Measurements from ENCODE around the gene KLF1. TPM values are rescaled to one million over a fixed set of nuclear protein-coding genes. Genes with fewer than 3 reads are reported as not detected.

Gene KLF1
- total RNA-seq, 1 experiment from 2014 or later, result 0.30 TPM

DNA sequence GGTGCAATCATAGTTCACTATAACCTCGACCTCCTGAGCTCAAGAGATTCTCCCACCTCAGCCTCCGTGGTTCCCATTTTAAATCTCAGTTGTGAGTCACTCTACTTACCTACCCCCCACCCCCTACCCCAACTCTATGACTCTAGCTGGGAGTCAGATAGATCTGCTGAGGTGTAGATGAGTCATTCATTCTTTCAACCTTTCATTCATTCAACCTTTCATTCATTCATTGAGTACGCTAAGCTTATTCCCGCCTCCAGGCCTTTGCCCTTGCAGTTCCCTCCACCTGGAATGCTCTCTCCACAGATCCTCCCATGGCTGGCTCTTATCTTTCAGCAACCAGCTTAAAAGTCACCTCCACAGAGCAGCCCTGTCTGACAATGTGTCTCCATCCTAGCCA lies 49.8 kb downstream of the KLF1 start:
- intact Hi-C loops (cut with micrococcal nuclease; ENCODE audit: unreplicated experiment), result no loop called here
- TF ChIP-seq, protein P1, sequence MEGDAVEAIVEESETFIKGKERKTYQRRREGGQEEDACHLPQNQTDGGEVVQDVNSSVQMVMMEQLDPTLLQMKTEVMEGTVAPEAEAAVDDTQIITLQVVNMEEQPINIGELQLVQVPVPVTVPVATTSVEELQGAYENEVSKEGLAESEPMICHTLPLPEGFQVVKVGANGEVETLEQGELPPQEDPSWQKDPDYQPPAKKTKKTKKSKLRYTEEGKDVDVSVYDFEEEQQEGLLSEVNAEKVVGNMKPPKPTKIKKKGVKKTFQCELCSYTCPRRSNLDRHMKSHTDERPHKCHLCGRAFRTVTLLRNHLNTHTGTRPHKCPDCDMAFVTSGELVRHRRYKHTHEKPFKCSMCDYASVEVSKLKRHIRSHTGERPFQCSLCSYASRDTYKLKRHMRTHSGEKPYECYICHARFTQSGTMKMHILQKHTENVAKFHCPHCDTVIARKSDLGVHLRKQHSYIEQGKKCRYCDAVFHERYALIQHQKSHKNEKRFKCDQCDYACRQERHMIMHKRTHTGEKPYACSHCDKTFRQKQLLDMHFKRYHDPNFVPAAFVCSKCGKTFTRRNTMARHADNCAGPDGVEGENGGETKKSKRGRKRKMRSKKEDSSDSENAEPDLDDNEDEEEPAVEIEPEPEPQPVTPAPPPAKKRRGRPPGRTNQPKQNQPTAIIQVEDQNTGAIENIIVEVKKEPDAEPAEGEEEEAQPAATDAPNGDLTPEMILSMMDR (conservative IDR thresholded peaks at IDR 0.05; ENCODE audit: low read depth, low read length), result no peak
- TF ChIP-seq EZH2 (IDR thresholded peaks at IDR 0.05; ENCODE audit: borderline replicate concordance, low read depth, low read length, poor library complexity, severe bottlenecking), result no peak
- Histone ChIP-seq H3K27me3 (replicated peaks; ENCODE audit: insufficient read depth, low read depth, low read length, poor library complexity) (no peaks in the 10 kb centered on the region), H3K9me3 (ENCODE audit: low read depth, low read length, poor library complexity, severe bottlenecking) (no peaks in the 10 kb centered on the region), H3K36me3 (ENCODE audit: insufficient read depth, low read length, poor library complexity, severe bottlenecking) (no peaks in the 10 kb centered on the region), H3K4me3 (ENCODE audit: low read depth, low read length, poor library complexity, severe bottlenecking) (no peak overlapping the region), H3K4me1 (ENCODE audit: insufficient read depth, low read length, poor library complexity, severe bottlenecking) (peaks cover 27% of the 10 kb centered on the region), H3K27ac (ENCODE audit: low read depth, low read length, poor library complexity, severe bottlenecking) (no peak overlapping the region)
- no peak for DNase-seq (ENCODE audit: low spot score)
- POLR2A ChIA-PET (ENCODE audit: low non-redundant PET), result no interaction called here
- BruUV-seq (replicated peaks), result no TSS peak
- CTCF ChIA-PET, result interaction anchor here (0.7 kb wide), 1 partner anchor 10 kb away, joined by 6 read pairs; no protein-coding TSS in a partner anchor

DNA sequence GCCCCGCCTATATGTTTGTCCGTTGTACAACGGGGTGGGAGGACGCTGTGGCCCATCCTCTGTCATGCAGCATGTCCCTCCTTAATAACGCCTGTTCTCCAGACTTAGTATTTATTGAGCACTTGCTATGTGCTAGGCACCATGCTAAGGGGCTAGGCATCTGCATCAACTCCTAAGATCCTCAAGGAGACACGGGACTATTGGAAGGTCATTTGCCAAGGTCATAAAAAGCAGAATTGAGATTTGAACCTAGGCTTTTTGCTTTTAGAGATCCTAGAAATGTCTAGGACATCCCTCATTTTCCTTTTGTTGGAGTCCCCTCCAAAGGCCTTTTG lies 50.5 kb downstream of the KLF1 start:
- Histone ChIP-seq H3K9me3 (ENCODE audit: low read depth, low read length, poor library complexity, severe bottlenecking) (no peaks in the 10 kb centered on the region), H3K4me3 (ENCODE audit: low read depth, low read length, poor library complexity, severe bottlenecking) (no peak overlapping the region), H3K27me3 (replicated peaks; ENCODE audit: insufficient read depth, low read depth, low read length, poor library complexity) (no peaks in the 10 kb centered on the region), H3K36me3 (ENCODE audit: insufficient read depth, low read length, poor library complexity, severe bottlenecking) (no peaks in the 10 kb centered on the region), H3K4me1 (ENCODE audit: insufficient read depth, low read length, poor library complexity, severe bottlenecking) (peaks cover 27% of the 10 kb centered on the region), H3K27ac (ENCODE audit: low read depth, low read length, poor library complexity, severe bottlenecking) (no peak overlapping the region)
- no peak for TF ChIP-seq EZH2 (IDR thresholded peaks at IDR 0.05; ENCODE audit: borderline replicate concordance, low read depth, low read length, poor library complexity, severe bottlenecking)
- TF ChIP-seq, protein P1 (conservative IDR thresholded peaks at IDR 0.05; ENCODE audit: low read depth, low read length), result no peak
- ChIA-PET CTCF (no interaction called here), POLR2A (ENCODE audit: low non-redundant PET) (no interaction called here)
- DNase-seq (ENCODE audit: low spot score), result no peak
- BruUV-seq (replicated peaks), result no TSS peak
- intact Hi-C loops (cut with micrococcal nuclease; ENCODE audit: unreplicated experiment), result no loop called here

DNA sequence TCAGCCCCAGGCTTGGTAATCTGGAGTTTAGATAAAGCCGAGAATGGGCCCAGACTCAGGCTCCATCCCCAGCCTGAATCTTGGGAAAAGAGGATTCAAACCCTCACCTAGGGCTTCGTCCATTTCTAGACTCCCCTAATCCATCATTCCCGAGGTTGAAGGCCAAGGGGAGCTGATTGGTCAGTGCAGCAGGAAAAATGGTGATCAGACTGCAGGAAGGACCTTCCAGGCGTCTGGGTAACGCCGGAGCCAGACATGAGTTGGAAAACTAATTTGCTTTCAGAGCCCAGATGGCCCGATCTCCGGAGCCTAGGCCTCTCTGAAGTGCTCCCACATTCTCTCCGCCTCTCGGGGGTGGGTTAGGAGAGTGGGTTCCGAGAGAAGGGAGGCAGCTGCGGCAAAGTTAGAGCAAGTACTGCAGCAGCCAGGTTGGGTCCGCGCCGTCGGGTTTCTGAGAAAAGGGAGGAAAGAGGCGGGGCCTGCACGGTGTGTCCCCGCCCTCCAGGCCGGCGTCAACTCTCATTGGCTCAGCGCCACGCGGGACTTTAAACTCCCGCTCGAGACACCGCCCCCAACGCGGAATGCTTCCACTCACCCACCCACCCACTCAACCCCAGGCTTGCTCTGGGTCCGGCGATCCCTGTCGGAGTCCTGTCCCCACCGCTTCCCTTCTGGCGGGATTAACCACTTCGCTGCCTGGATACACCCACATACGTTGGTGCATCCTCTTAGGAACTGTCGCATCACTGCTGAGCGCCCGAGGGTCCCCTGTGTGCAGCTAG lies 51.8 kb downstream of the KLF1 start:
- ChIA-PET CTCF (interaction anchor here (1.1 kb wide), 1 partner anchor 12 kb away, joined by 5 read pairs; no protein-coding TSS in a partner anchor), POLR2A (ENCODE audit: low non-redundant PET) (no interaction called here)
- Histone ChIP-seq H3K27ac (ENCODE audit: low read depth, low read length, poor library complexity, severe bottlenecking) (no peak overlapping the region), H3K27me3 (replicated peaks; ENCODE audit: insufficient read depth, low read depth, low read length, poor library complexity) (no peaks in the 10 kb centered on the region), H3K4me1 (ENCODE audit: insufficient read depth, low read length, poor library complexity, severe bottlenecking) (peaks cover 17% of the 10 kb centered on the region), H3K4me3 (ENCODE audit: low read depth, low read length, poor library complexity, severe bottlenecking) (no peak overlapping the region), H3K36me3 (ENCODE audit: insufficient read depth, low read length, poor library complexity, severe bottlenecking) (no peaks in the 10 kb centered on the region), H3K9me3 (ENCODE audit: low read depth, low read length, poor library complexity, severe bottlenecking) (no peaks in the 10 kb centered on the region)
- intact Hi-C loops (cut with micrococcal nuclease; ENCODE audit: unreplicated experiment), result no loop called here
- TF ChIP-seq EZH2 (IDR thresholded peaks at IDR 0.05; ENCODE audit: borderline replicate concordance, low read depth, low read length, poor library complexity, severe bottlenecking), result no peak
- TF ChIP-seq, protein P1 (conservative IDR thresholded peaks at IDR 0.05; ENCODE audit: low read depth, low read length), result no peak
- no TSS peak for BruUV-seq (replicated peaks)
- peak; percentile 81 for DNase-seq (ENCODE audit: low spot score)
